B cell (primary cell): Measurements from ENCODE around the gene MALSU1. TPM values are rescaled to one million over a fixed set of nuclear protein-coding genes. Genes with fewer than 3 reads are reported as not detected.

Experiments
- ATAC-seq: fragments of 200-7000 bp; cut with Tn5 transposase; one replicate; pipeline ENCODE4 v1.10.0; 2021; ENCODE audit warnings: low read depth, mild to moderate bottlenecking, moderate number of reproducible peaks, moderate library complexity
- CTCF ChIA-PET: fragments of 350-600 bp; sonication (Branson Sonifier 250); formaldehyde crosslinking; loops from one replicate; lab custom pipeline; 2021; ENCODE audit warnings: antibody characterized with exemption, inconsistent platforms; lab: Charles Lee
- POLR2A ChIA-PET: fragments of 350-600 bp; sonication (Branson Sonifier 250); formaldehyde crosslinking; loops from one replicate; lab custom pipeline; 2021; ENCODE audit warnings: antibody characterized with exemption; lab: Charles Lee
- DNase-seq: peaks from one replicate; pipeline ENCODE4 v3.0.0; 2013
- H2AFZ ChIP-seq: 2 replicates; pipeline ENCODE4 v1.6.1; 2012; ENCODE audit warnings: mild to moderate bottlenecking, low read depth, low read length; ENCODE audit not compliant: insufficient read depth, poor library complexity, severe bottlenecking
- H3K27ac ChIP-seq, 2 donors: 1 replicate in 1 of 2; 2 replicates in 1 of 2; pipeline ENCODE4 v1.5.1; 2012 to 2013; ENCODE audit warnings: low read length in 2 of 2, mild to moderate bottlenecking in 2 of 2, moderate library complexity in 1 of 2
- H3K27me3 ChIP-seq, 4 experiments: fragments of 200-600 bp in 1 of 4; sonication (generic) in 1 of 4; replicated peaks in 1 of 4; 1 replicate in 2 of 4; 2 replicates in 2 of 4; pipeline versions ENCODE4 v1.6.1 to v1.7.0; 2013 to 2016; ENCODE audit warnings: low read length in 3 of 4, mild to moderate bottlenecking in 2 of 4, mixed read lengths in 1 of 4, moderate library complexity in 1 of 4; ENCODE audit not compliant: insufficient read depth in 4 of 4, control insufficient read depth in 3 of 4; ENCODE audit errors: control extremely low read depth in 1 of 4
- H3K36me3 ChIP-seq, 2 experiments: replicated peaks in 1 of 2; 1 replicate in 1 of 2; 2 replicates in 1 of 2; pipeline versions ENCODE4 v1.6.1 to v1.7.1; 2013; ENCODE audit warnings: low read length in 1 of 2; ENCODE audit not compliant: insufficient read depth in 2 of 2, control insufficient read depth in 1 of 2; ENCODE audit errors: control extremely low read depth in 1 of 2, extremely low read depth in 1 of 2
- H3K4me1 ChIP-seq, 2 donors: fragments of 200-600 bp in 1 of 2; sonication (generic) in 1 of 2; 1 replicate in 1 of 2; 2 replicates in 1 of 2; pipeline versions ENCODE4 v1.5.1 to v1.6.1; 2013 to 2017; ENCODE audit warnings: low read length in 2 of 2; ENCODE audit not compliant: control insufficient read depth in 2 of 2, insufficient read depth in 2 of 2
- H3K4me2 ChIP-seq: replicated peaks from 2 replicates; pipeline ENCODE3; 2012; ENCODE audit warnings: mild to moderate bottlenecking, low read depth, low read length; ENCODE audit not compliant: poor library complexity, severe bottlenecking
- H3K4me3 ChIP-seq, 5 experiments: fragments of 200-600 bp in 1 of 5; sonication (generic) in 1 of 5; 1 replicate in 3 of 5; 2 replicates in 2 of 5; pipeline versions ENCODE4 v1.5.1 to v1.7.0; 2011 to 2016; ENCODE audit warnings: low read length in 4 of 5, mild to moderate bottlenecking in 4 of 5, low read depth in 2 of 5, control low read depth in 1 of 5, moderate library complexity in 1 of 5; ENCODE audit not compliant: insufficient read depth in 1 of 5; ENCODE audit errors: control extremely low read depth in 1 of 5, extremely low read depth in 1 of 5
- H3K79me2 ChIP-seq: fragments of 200-600 bp; sonication (generic); one replicate; pipeline ENCODE4 v1.6.0; 2016; ENCODE audit warnings: low read length; ENCODE audit not compliant: control insufficient read depth, insufficient read depth
- H3K9ac ChIP-seq: fragments of 200-600 bp; sonication (generic); 2 replicates; pipeline ENCODE4 v1.6.1; 2017; ENCODE audit warnings: mild to moderate bottlenecking, low read length, moderate library complexity
- H3K9me3 ChIP-seq, 3 donors: one replicate each; pipeline versions ENCODE4 v1.6.1 to v1.7.1; 2013; ENCODE audit warnings: low read length in 2 of 3; ENCODE audit not compliant: control insufficient read depth in 2 of 3, insufficient read depth in 1 of 3; ENCODE audit errors: control extremely low read depth in 1 of 3
- H4K20me1 ChIP-seq: 2 replicates; pipeline ENCODE4 v1.6.0; 2012; ENCODE audit warnings: mild to moderate bottlenecking, low read length; ENCODE audit not compliant: insufficient read depth, control insufficient read depth, poor library complexity, severe bottlenecking
- H3K27ac Mint-ChIP-seq: one replicate; pipeline ENCODE4 v1.8.0; 2021; ENCODE audit warnings: mixed read lengths
- H3K27me3 Mint-ChIP-seq: one replicate; pipeline ENCODE4 v1.8.0; 2021; ENCODE audit warnings: mixed read lengths
- H3K4me1 Mint-ChIP-seq: one replicate; pipeline ENCODE4 v1.8.0; 2021; ENCODE audit warnings: mixed read lengths
- H3K4me3 Mint-ChIP-seq: one replicate; pipeline ENCODE4 v1.8.0; 2021; ENCODE audit warnings: mixed read lengths
- H3K9me3 Mint-ChIP-seq: one replicate; pipeline ENCODE4 v1.8.0; 2022; ENCODE audit warnings: mixed read lengths; ENCODE audit not compliant: insufficient read depth
- CTCF ChIP-seq: fragments of 200-600 bp; IDR thresholded peaks from one replicate; pipeline ENCODE4 v1.8.0; 2022; ENCODE audit warnings: antibody characterized with exemption, mild to moderate bottlenecking
- EZH2 ChIP-seq: IDR thresholded peaks from 2 replicates; pipeline ENCODE4 v1.6.1; 2012; ENCODE audit warnings: borderline replicate concordance, low read depth, mild to moderate bottlenecking, moderate library complexity, low read length; ENCODE audit not compliant: insufficient read depth, poor library complexity, severe bottlenecking
- WGBS: methylation state at CpG from one replicate; pipeline ENCODE4 v1.1.5; 2013; ENCODE audit warnings: missing lambda C conversion rate; ENCODE audit not compliant: insufficient coverage; 5-methylcytosine and 5-hydroxymethylcytosine counted together
- intact Hi-C: fragments of 100-400 bp; cut with micrococcal nuclease; formaldehyde crosslinking; loops from one replicate; pipeline ENCODE4 v1.10.0; 2022
- polyA plus RNA-seq: library from polyadenylated mRNA; depleted of rRNA; stranded (reverse); fragments of >200 nt; gene quantifications from 2 replicates; pipeline ENCODE4 v1.2.3, GENCODE V29; 2012
- total RNA-seq, 2 donors: library from RNA; stranded (reverse); fragments of 120-200 nt in 1 of 2; gene quantifications; 1 replicate in 1 of 2; 2 replicates in 1 of 2; pipeline versions ENCODE4 v1.2.3 to v1.2.4, GENCODE V29; 2013 to 2022

The MALSU1 gene
- total and polyA plus RNA-seq, 2 donors (not counting 1 experiment from before 2014, with no cell fraction given) = 20.8 to 38.0 TPM

- Histone ChIP-seq H3K4me1 (peaks cover 0 to under 1% of the 10 kb centered on the region in 2 donors), H3K79me2 (no peaks in the 10 kb centered on the region), H4K20me1 (no peaks in the 10 kb centered on the region), H3K9ac (no peak overlapping the region), H3K9me3 (no peaks in the 10 kb centered on the region), H3K36me3 (no peaks in the 10 kb centered on the region), H3K27me3 (no peaks in the 10 kb centered on the region), H3K4me2 (no peak overlapping the region), H2AFZ (no peak overlapping the region), H3K27ac (no peak overlapping the region), H3K4me3 (no peak overlapping the region)
- no CpG with 5 or more reads among the region's 2 CpGs for WGBS
- Mint-ChIP-seq H3K4me1 (no peaks in the 10 kb centered on the region), H3K9me3 (no peaks in the 10 kb centered on the region), H3K27me3 (peaks cover 5% of the 10 kb centered on the region), H3K27ac (no peak overlapping the region), H3K4me3 (no peak overlapping the region)
- ChIA-PET CTCF (interaction anchor here (0.9 to 2.9 kb wide), 3 partner anchors 10 to 444 kb away, joined by 4 to 9 read pairs (median 5); no protein-coding TSS in a partner anchor), POLR2A (no interaction called here)
- TF ChIP-seq EZH2 (no peak), CTCF (no peak)
- intact Hi-C loops = loop anchor here (10.0 kb wide), 1 partner anchor 742 kb away; no protein-coding TSS in a partner anchor
- DNase-seq = no peak
- ATAC-seq = no peak
Measured at GRCh38 chr7:23266918-23267317, 32.2 kb upstream of the MALSU1 start.

- CTCF ChIA-PET = interaction anchor here (1.2 to 2.9 kb wide), 3 partner anchors 9 to 196 kb away, joined by 5 to 9 read pairs (median 6); no protein-coding TSS in a partner anchor
Measured at GRCh38 chr7:23267357-23267756, 31.8 kb upstream of the MALSU1 start.

More at GRCh38 chr7:23267357-23267756, 31.8 kb upstream of the MALSU1 start:
- Histone ChIP-seq H3K27me3 (peaks cover 0 to under 1% (median 0%) of the 10 kb centered on the region in 4 experiments), H2AFZ (no peak overlapping the region), H3K36me3 (no peaks in the 10 kb centered on the region), H3K4me3 (no peak overlapping the region), H3K79me2 (no peaks in the 10 kb centered on the region), H3K27ac (no peak overlapping the region), H3K4me1 (no peaks in the 10 kb centered on the region), H3K9me3 (no peaks in the 10 kb centered on the region), H4K20me1 (no peaks in the 10 kb centered on the region), H3K9ac (no peak overlapping the region), H3K4me2 (no peak overlapping the region)
- TF ChIP-seq CTCF = no peak
- no peak for TF ChIP-seq EZH2
- no peaks in the 10 kb centered on the region for H3K9me3 Mint-ChIP-seq
- intact Hi-C loops = loop anchor here (10.0 kb wide), 1 partner anchor 743 kb away; no protein-coding TSS in a partner anchor
- no peak overlapping the region for H3K27ac Mint-ChIP-seq
- WGBS = 94% methylated on average over 2 of the region's 2 CpGs
- H3K4me1 Mint-ChIP-seq = no peaks in the 10 kb centered on the region
- H3K27me3 Mint-ChIP-seq = peaks cover 8% of the 10 kb centered on the region
- no peak overlapping the region for H3K4me3 Mint-ChIP-seq
- POLR2A ChIA-PET = no interaction called here
- DNase-seq (no peak), ATAC-seq (no peak)
